Keratinocyte (primary cell): ENCODE measurements around the gene EIF2A. TPM values are rescaled to one million over a fixed set of nuclear protein-coding genes. Genes with fewer than 3 reads are reported as not detected.

Experiments used
- DNase-seq: peaks from one replicate; pipeline ENCODE4 v3.0.0-alpha.2; 2011; ENCODE audit warnings: low read depth, missing footprints, low spot score
- FAIRE-seq: peaks from 2 replicates; lab custom pipeline; 2011; peaks lifted over from hg19 to GRCh38; lab: Jason Lieb, UNC
- H2AFZ ChIP-seq: 2 replicates; pipeline ENCODE4 v1.6.0; 2012; ENCODE audit warnings: low read length, control low read depth, inconsistent platforms; ENCODE audit not compliant: control insufficient read depth
- H3K27ac ChIP-seq: 2 replicates; pipeline ENCODE4 v1.5.1; 2011; ENCODE audit warnings: low read length; ENCODE audit not compliant: control insufficient read depth, insufficient read depth
- H3K27me3 ChIP-seq: 3 replicates; pipeline ENCODE4 v1.6.0; 2011; ENCODE audit warnings: low read length; ENCODE audit not compliant: control insufficient read depth, insufficient read depth; ENCODE audit errors: extremely low read depth
- H3K36me3 ChIP-seq, 2 experiments: 2 replicates in 1 of 2; 3 replicates in 1 of 2; pipeline ENCODE4 v1.5.1; 2011; ENCODE audit warnings: low read length in 2 of 2, mild to moderate bottlenecking in 1 of 2; ENCODE audit not compliant: control insufficient read depth in 2 of 2, insufficient read depth in 2 of 2; ENCODE audit errors: extremely low read depth in 1 of 2
- H3K4me1 ChIP-seq: 3 replicates; pipeline ENCODE4 v1.5.1; 2011; ENCODE audit warnings: low read length; ENCODE audit not compliant: control insufficient read depth, insufficient read depth; ENCODE audit errors: extremely low read depth
- H3K4me2 ChIP-seq: 3 replicates; pipeline ENCODE4 v1.6.0; 2011; ENCODE audit warnings: low read depth, low read length; ENCODE audit not compliant: control insufficient read depth, insufficient read depth; ENCODE audit errors: extremely low read depth
- H3K4me3 ChIP-seq, 3 experiments: fragments of 200-600 bp in 1 of 3; sonication (generic) in 1 of 3; 2 replicates in 2 of 3; 3 replicates in 1 of 3; pipeline ENCODE4 v1.5.1; 2011 to 2016; ENCODE audit warnings: low read length in 3 of 3, mild to moderate bottlenecking in 3 of 3, control low read depth in 2 of 3, inconsistent platforms in 1 of 3, low read depth in 1 of 3, mixed read lengths in 1 of 3, mixed run types in 1 of 3, moderate library complexity in 1 of 3; ENCODE audit not compliant: control insufficient read depth in 2 of 3, insufficient read depth in 2 of 3; ENCODE audit errors: extremely low read depth in 1 of 3
- H3K79me2 ChIP-seq: 2 replicates; pipeline ENCODE4 v1.6.0; 2012; ENCODE audit warnings: low read length; ENCODE audit not compliant: control insufficient read depth, insufficient read depth
- H3K9ac ChIP-seq: 3 replicates; pipeline ENCODE4 v1.6.0; 2011; ENCODE audit warnings: low read length; ENCODE audit not compliant: control insufficient read depth, insufficient read depth; ENCODE audit errors: extremely low read depth
- H3K9me1 ChIP-seq: 3 replicates; pipeline ENCODE4 v1.6.0; 2011; ENCODE audit warnings: low read length; ENCODE audit not compliant: control insufficient read depth, insufficient read depth; ENCODE audit errors: extremely low read depth
- H3K9me3 ChIP-seq: 2 replicates; pipeline ENCODE4 v1.5.1; 2012; ENCODE audit warnings: low read depth, low read length; ENCODE audit not compliant: control insufficient read depth
- H4K20me1 ChIP-seq: 3 replicates; pipeline ENCODE4 v1.6.0; 2011; ENCODE audit warnings: low read length; ENCODE audit not compliant: control insufficient read depth, insufficient read depth; ENCODE audit errors: extremely low read depth
- CTCF ChIP-seq, 3 experiments: IDR thresholded peaks in 1 of 3; conservative IDR thresholded peaks in 1 of 3; optimal IDR thresholded peaks in 1 of 3; 2 replicates in 2 of 3; 3 replicates in 1 of 3; pipeline versions ENCODE3 to v1.5.1; 2011; ENCODE audit warnings: low read length in 3 of 3, mild to moderate bottlenecking in 3 of 3, moderate library complexity in 2 of 3, control low read depth in 1 of 3, inconsistent platforms in 1 of 3; ENCODE audit not compliant: insufficient read depth in 2 of 3; ENCODE audit errors: extremely low read depth in 1 of 3
- EZH2 ChIP-seq: IDR thresholded peaks from one replicate; pipeline ENCODE4 v1.6.1; 2012; ENCODE audit warnings: inconsistent platforms, mild to moderate bottlenecking, low read length, moderate library complexity
- dilution Hi-C: fragments of 300-500 bp; cut with MboI; formaldehyde crosslinking; loops from one replicate; pipeline ENCODE4 v1.7.0; 2020; ENCODE audit warnings: low sequenced_read_pairs; ENCODE audit not compliant: extremely low pct_ligation_motif_present
- polyA plus RNA-seq, 5 experiments: library from polyadenylated mRNA; depleted of rRNA in 3 of 5; stranded (reverse) in 3 of 5; stranded (forward) in 1 of 5; unstranded in 1 of 5; fragments of >200 nt; gene quantifications; 1 replicate in 1 of 5; 2 replicates in 3 of 5; 3 replicates in 1 of 5; pipeline versions ENCODE4 v1.2.1 to v1.2.3, GENCODE V29; 2011 to 2012; ENCODE audit warnings: missing spikeins in 2 of 5, low read depth in 1 of 5, low replicate concordance in 1 of 5

Gene EIF2A
- polyA plus RNA-seq, 1 donor (not counting 4 experiments of a cell fraction or from before 2014, with no cell fraction given) = 104 TPM

DNA sequence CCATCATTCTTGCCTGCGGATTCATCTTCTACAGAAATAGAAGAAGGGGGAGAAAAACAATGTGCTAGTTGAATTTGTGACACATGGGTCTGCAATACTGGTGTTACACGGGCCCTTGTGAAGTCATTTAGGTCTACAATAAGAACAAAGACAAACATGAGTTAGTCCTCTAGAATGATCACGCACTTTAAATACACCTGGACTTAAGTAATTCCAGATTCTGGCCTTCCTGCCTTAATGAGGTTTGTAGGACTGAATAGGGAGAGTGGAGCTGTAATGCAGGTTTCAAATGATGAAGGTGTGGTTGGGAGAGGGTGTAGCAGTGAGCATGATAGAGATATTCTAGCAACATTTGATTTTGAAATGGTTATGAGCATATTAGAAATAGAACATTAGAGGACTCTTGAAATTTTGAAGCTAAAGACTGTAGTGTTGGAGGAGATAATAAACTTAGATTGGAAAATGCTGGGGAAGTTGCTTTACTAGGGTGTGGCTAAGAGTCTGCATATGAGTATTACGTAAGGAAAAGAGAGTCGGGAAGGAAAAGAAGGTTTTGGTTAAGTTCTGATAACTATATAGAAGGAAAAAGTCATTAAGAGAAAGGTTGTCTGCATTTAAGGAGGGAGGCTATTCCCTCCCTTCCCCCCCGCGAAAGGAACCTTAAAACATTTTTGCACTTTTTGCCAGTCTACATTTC is 606 bp downstream of the EIF2A start:
- Histone ChIP-seq H3K4me3 (peak overlapping the region; percentile 94 to 99 (median 98)), H2AFZ (peak overlapping the region; percentile 94), H3K36me3 (peaks cover 3 to 7% of the 10 kb centered on the region in 2 experiments), H3K9ac (peak overlapping the region; percentile 98), H4K20me1 (peaks cover 2% of the 10 kb centered on the region), H3K27me3 (no peaks in the 10 kb centered on the region), H3K9me1 (no peaks in the 10 kb centered on the region), H3K4me1 (peaks cover 23% of the 10 kb centered on the region), H3K9me3 (no peaks in the 10 kb centered on the region), H3K4me2 (peak overlapping the region; percentile 95), H3K27ac (peak overlapping the region; percentile 99), H3K79me2 (peaks cover 84% of the 10 kb centered on the region)
- FAIRE-seq = peak; percentile 65
- dilution Hi-C loops = no loop called here
- DNase-seq = no peak
- TF ChIP-seq CTCF (optimal IDR thresholded peaks at IDR 0.05 in 1 of 3, IDR thresholded peaks at IDR 0.05 in 1 of 3, conservative IDR thresholded peaks at IDR 0.05 in 1 of 3; ENCODE audit: extremely low read depth in 1 of 3, insufficient read depth in 2 of 3, low read length in 3 of 3) = no peak
- TF ChIP-seq EZH2 = no peak

DNA sequence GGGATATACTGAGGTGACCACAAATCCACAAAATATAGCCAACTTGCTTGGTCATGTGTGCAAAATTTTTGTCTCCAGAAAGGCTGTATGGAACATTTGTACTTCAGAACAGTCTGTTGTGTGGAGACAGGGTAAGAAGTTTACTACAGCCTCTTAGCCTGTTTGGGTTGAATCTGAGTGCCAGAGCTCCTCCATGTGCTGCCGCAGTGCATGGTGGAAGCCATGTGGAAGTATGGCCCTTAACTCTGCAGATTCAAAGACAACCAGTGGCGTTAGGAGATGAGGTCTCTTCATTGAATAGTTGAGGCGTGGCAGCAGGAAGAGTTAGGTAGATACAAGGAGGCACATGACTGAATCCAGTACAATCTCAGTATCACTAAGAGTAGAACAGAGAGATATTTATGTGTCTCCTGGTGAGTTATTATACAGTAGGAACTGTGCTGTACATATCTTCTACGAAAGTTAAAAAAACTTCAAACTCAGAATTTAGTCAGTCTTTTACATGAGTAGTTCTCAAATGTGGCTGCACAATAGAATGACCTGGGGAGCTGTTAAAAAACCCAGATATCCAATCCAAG is 9.4 kb downstream of the EIF2A start:
- H3K27ac ChIP-seq = no peak overlapping the region
- peaks cover 10 to 18% of the 10 kb centered on the region in 2 experiments for H3K36me3 ChIP-seq
- no peaks in the 10 kb centered on the region for H3K27me3 ChIP-seq
- TF ChIP-seq CTCF (optimal IDR thresholded peaks at IDR 0.05 in 1 of 3, IDR thresholded peaks at IDR 0.05 in 1 of 3, conservative IDR thresholded peaks at IDR 0.05 in 1 of 3; ENCODE audit: extremely low read depth in 1 of 3, insufficient read depth in 2 of 3, low read length in 3 of 3) (no peak), EZH2 (no peak)
- no peak overlapping the region for H3K9ac ChIP-seq
- H4K20me1 ChIP-seq = no peaks in the 10 kb centered on the region
- DNase-seq (no peak), FAIRE-seq (no peak)
- no peak overlapping the region for H2AFZ ChIP-seq
- no peak overlapping the region for H3K4me2 ChIP-seq
- H3K79me2 ChIP-seq = peaks cover 64% of the 10 kb centered on the region
- dilution Hi-C loops = no loop called here
- no peaks in the 10 kb centered on the region for H3K9me3 ChIP-seq
- H3K4me1 ChIP-seq = no peaks in the 10 kb centered on the region
- H3K4me3 ChIP-seq = no peak overlapping the region
- no peaks in the 10 kb centered on the region for H3K9me1 ChIP-seq
